GM23338 (cell line): Measurements from ENCODE around the gene QRFP. TPM values are rescaled to one million over a fixed set of nuclear protein-coding genes. Genes with fewer than 3 reads are reported as not detected.

Experiments used
- ATAC-seq: fragments of 200-7000 bp; cut with Tn5 transposase; 3 replicates; pipeline ENCODE4 v1.9.1; 2020
- DNase-seq: peaks from one replicate; pipeline ENCODE4 v3.0.0-alpha.2; 2015; ENCODE audit warnings: low spot score
- H2AFZ ChIP-seq: fragments of 200-600 bp; sonication (generic); 2 replicates; pipeline ENCODE4 v1.8.0; 2016; ENCODE audit warnings: antibody characterized with exemption, mild to moderate bottlenecking, moderate library complexity
- H3F3A ChIP-seq: fragments of 200-600 bp; sonication (generic); replicated peaks from 2 replicates; pipeline ENCODE4 v1.8.0; 2017; ENCODE audit warnings: antibody characterized with exemption, mixed run types, low read depth
- H3K27ac ChIP-seq: fragments of 200-600 bp; sonication (generic); 2 replicates; pipeline ENCODE4 v1.6.1; 2016; ENCODE audit warnings: low read depth
- H3K27me3 ChIP-seq: fragments of 200-600 bp; sonication (generic); 2 replicates; pipeline ENCODE4 v1.8.0; 2016; ENCODE audit warnings: mild to moderate bottlenecking, mixed run types, moderate library complexity; ENCODE audit not compliant: insufficient read depth
- H3K36me3 ChIP-seq: fragments of 200-600 bp; sonication (generic); 2 replicates; pipeline ENCODE4 v1.8.0; 2016; ENCODE audit warnings: mild to moderate bottlenecking; ENCODE audit not compliant: insufficient read depth
- H3K4me1 ChIP-seq: fragments of 200-600 bp; sonication (generic); 2 replicates; pipeline ENCODE4 v1.8.0; 2016; ENCODE audit warnings: mild to moderate bottlenecking, moderate library complexity; ENCODE audit not compliant: insufficient read depth
- H3K4me2 ChIP-seq: fragments of 200-600 bp; sonication (generic); 2 replicates; pipeline ENCODE4 v1.7.1; 2017; ENCODE audit warnings: mixed run types
- H3K4me3 ChIP-seq: fragments of 200-600 bp; sonication (generic); 2 replicates; pipeline ENCODE4 v1.6.1; 2016; ENCODE audit warnings: mixed run types
- H3K79me2 ChIP-seq: fragments of 200-600 bp; sonication (generic); replicated peaks from 2 replicates; pipeline ENCODE4 v1.8.0; 2017; ENCODE audit warnings: mild to moderate bottlenecking; ENCODE audit not compliant: insufficient read depth
- H3K9me2 ChIP-seq: fragments of 200-600 bp; sonication (generic); 2 replicates; pipeline ENCODE4 v1.8.0; 2017; ENCODE audit not compliant: insufficient read depth
- H4K20me1 ChIP-seq: fragments of 200-600 bp; sonication (generic); replicated peaks from 2 replicates; pipeline ENCODE4 v1.8.0; 2017; ENCODE audit warnings: mild to moderate bottlenecking; ENCODE audit not compliant: insufficient read depth
- H3K27ac Mint-ChIP-seq: 2 replicates; pipeline ENCODE4 v1.8.0; 2020; ENCODE audit warnings: inconsistent platforms, mild to moderate bottlenecking, moderate library complexity, mixed read lengths
- H3K27me3 Mint-ChIP-seq: 3 replicates; pipeline ENCODE4 v1.8.0; 2022; ENCODE audit warnings: low read depth, mild to moderate bottlenecking, moderate library complexity, mixed read lengths, inconsistent platforms; ENCODE audit not compliant: insufficient read depth, poor library complexity
- H3K36me3 Mint-ChIP-seq: 3 replicates; pipeline ENCODE4 v1.8.0; 2021; ENCODE audit warnings: low read depth, mild to moderate bottlenecking, inconsistent platforms, moderate library complexity, mixed read lengths
- H3K4me1 Mint-ChIP-seq: 3 replicates; pipeline ENCODE4 v1.8.0; 2020; ENCODE audit warnings: mild to moderate bottlenecking, inconsistent platforms, mixed read lengths
- H3K4me3 Mint-ChIP-seq: 3 replicates; pipeline ENCODE4 v1.8.0; 2021; ENCODE audit warnings: moderate library complexity, mild to moderate bottlenecking, inconsistent platforms, mixed read lengths
- H3K9me3 Mint-ChIP-seq: 3 replicates; pipeline ENCODE4 v1.8.0; 2020; ENCODE audit warnings: moderate library complexity, mild to moderate bottlenecking, inconsistent platforms, mixed read lengths
- CREB1 ChIP-seq: fragments of 250-450 bp; sonication (Bioruptor Pico); IDR thresholded peaks from 2 replicates; pipeline ENCODE4 v1.5.0; 2020; ENCODE audit warnings: low read depth, mild to moderate bottlenecking, moderate library complexity
- JUNB ChIP-seq: IDR thresholded peaks from one replicate; pipeline ENCODE4 v1.6.1; 2016; ENCODE audit warnings: antibody characterized with exemption; ENCODE audit not compliant: unreplicated experiment
- STAT1 ChIP-seq: IDR thresholded peaks from one replicate; pipeline ENCODE4 v1.6.1; 2016; ENCODE audit warnings: antibody characterized with exemption; ENCODE audit not compliant: unreplicated experiment
- ZNF114 ChIP-seq: fragments of 250-450 bp; sonication (Bioruptor Pico); IDR thresholded peaks from 2 replicates; pipeline ENCODE4 v1.5.0; 2020; ENCODE audit warnings: mild to moderate bottlenecking, moderate library complexity
- polyA plus RNA-seq: library from polyadenylated mRNA; unstranded; fragments of >200 nt; fragmentation: Nextera tagmentation; extraction: Ambion mirVana; gene quantifications from 2 replicates; pipeline ENCODE4 v1.2.1, GENCODE V29; 2016
- total RNA-seq: library from RNA; depleted of rRNA; stranded (reverse); fragments of >200 nt; shearing (Covaris generic); gene quantifications from 2 replicates; pipeline ENCODE4 v1.2.3, GENCODE V29; 2014
- TF ChIP-seq, protein P1 (sequence below), 2 experiments: fragments of 200-600 bp in 1 of 2; sonication (generic) in 1 of 2; conservative IDR thresholded peaks; 2 replicates each; pipeline versions ENCODE4 v1.5.1 to v1.6.1; 2016 to 2017; ENCODE audit warnings: antibody characterized with exemption in 2 of 2, low read depth in 2 of 2, mild to moderate bottlenecking in 2 of 2, moderate library complexity in 1 of 2
- TF ChIP-seq, protein P2 (sequence below): IDR thresholded peaks from 2 replicates; pipeline ENCODE4 v1.6.1; 2016; ENCODE audit warnings: antibody characterized with exemption
- TF ChIP-seq, protein P3 (sequence below): fragments of 250-450 bp; sonication (Bioruptor Pico); IDR thresholded peaks from 2 replicates; pipeline ENCODE4 v1.5.0; 2020; ENCODE audit warnings: mild to moderate bottlenecking, moderate library complexity

Gene QRFP
- total and polyA plus RNA-seq, 2 experiments from 2014 or later, result not detected

DNA sequence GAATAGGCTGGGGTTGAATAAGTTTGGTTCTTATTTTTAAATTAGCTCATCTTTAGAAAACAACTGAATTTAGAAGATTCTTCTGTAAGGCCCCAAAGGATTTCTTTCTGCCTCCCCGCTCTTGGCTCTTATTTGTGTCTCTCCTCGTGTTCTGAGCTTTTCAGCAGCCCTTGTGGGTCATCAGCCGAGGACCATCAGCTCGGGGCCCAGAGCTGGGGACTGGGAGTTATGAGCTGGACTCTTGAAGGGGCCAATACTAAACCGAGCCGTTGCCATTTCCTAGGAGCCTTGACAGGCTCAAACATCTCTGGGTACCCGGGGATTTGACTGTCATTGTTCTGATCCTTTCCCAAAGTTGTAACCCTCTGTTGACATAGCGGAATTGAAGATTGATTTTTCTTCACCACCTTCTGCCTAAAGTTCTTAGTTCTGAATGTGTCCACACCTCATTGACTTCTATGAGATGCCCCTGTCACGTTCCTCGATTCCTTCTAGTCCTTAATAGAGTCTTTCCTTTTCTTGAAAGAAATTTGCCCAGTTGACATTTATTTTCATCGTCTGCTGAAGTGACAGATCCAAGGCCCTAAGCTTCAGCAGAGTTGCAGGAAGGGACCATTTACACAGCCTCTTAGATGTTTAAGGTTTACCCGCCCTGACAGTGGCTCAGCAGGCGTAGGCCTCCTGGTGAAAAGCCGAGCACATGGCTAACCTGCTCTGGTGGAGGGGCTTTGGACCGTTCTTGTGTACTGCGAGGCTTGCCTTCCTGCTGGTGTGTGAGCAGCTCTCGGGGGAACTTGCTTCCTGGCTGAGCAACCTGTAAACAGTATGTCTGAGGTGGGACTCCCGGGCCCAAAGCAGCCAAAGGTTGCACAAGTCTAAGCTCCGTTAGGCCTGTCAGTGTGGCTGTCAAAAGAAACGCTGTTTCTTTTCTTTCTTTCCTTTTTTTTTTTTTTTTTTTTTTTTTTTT lies 37.6 kb downstream of the QRFP start (continued):
- TF ChIP-seq, protein P1, sequence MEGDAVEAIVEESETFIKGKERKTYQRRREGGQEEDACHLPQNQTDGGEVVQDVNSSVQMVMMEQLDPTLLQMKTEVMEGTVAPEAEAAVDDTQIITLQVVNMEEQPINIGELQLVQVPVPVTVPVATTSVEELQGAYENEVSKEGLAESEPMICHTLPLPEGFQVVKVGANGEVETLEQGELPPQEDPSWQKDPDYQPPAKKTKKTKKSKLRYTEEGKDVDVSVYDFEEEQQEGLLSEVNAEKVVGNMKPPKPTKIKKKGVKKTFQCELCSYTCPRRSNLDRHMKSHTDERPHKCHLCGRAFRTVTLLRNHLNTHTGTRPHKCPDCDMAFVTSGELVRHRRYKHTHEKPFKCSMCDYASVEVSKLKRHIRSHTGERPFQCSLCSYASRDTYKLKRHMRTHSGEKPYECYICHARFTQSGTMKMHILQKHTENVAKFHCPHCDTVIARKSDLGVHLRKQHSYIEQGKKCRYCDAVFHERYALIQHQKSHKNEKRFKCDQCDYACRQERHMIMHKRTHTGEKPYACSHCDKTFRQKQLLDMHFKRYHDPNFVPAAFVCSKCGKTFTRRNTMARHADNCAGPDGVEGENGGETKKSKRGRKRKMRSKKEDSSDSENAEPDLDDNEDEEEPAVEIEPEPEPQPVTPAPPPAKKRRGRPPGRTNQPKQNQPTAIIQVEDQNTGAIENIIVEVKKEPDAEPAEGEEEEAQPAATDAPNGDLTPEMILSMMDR (conservative IDR thresholded peaks at IDR 0.05; ENCODE audit: low read depth in 2 of 2), result no peak
- TF ChIP-seq, protein P2, sequence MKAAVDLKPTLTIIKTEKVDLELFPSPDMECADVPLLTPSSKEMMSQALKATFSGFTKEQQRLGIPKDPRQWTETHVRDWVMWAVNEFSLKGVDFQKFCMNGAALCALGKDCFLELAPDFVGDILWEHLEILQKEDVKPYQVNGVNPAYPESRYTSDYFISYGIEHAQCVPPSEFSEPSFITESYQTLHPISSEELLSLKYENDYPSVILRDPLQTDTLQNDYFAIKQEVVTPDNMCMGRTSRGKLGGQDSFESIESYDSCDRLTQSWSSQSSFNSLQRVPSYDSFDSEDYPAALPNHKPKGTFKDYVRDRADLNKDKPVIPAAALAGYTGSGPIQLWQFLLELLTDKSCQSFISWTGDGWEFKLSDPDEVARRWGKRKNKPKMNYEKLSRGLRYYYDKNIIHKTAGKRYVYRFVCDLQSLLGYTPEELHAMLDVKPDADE, result no peak

DNA sequence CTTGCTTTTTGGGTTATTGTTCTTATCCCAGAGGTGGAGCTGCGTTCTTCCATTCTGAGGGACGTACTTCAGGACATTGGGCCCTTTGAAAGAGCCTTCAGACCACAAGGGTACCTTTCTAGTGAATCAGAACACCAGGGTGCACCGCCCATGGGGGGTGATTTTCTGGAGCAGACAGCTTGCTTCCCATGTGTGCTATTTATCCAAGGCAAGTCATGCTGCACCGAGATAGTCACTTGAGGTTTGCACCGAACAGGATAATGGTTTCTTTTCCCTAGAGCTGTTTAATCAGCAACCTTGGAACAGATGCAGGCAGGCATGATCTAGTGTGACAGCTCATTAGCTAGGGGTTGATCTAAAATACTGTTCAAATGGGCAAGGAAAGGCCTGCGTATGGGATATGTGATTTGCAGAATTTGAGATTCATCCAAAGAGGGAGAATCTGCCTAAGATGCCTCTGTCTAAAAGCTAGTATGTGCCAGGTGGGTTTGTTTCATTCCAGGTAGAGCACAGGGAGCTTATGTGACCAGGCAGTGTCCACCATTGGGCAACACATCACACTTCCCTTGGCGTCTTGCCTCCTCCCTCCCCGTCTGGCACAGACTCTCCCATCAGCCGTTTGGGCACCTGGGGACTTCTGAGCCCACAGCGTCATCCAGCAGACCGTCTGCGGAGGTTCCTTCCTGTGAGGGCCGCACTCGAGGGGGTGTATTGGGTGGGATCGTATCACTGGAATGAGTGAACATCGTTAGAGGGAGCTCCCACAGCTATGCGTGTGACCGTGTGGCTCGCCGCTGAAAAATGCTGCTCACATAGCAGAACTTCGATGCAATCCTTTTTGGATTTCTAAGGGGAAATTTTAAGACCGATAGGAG lies 38.5 kb downstream of the QRFP start:
- Mint-ChIP-seq H3K9me3 (no peaks in the 10 kb centered on the region), H3K4me1 (peaks cover 18% of the 10 kb centered on the region), H3K27me3 (peaks cover 1% of the 10 kb centered on the region), H3K36me3 (peaks cover 39% of the 10 kb centered on the region), H3K4me3 (no peak overlapping the region), H3K27ac (peak overlapping the region; percentile 79)
- no peak overlapping the region for H3K4me3 ChIP-seq
- H3K4me2 ChIP-seq, result no peak overlapping the region
- ATAC-seq (no peak), DNase-seq (no peak)
- H3K4me1 ChIP-seq, result no peaks in the 10 kb centered on the region
- no peak overlapping the region for H2AFZ ChIP-seq
- no peaks in the 10 kb centered on the region for H3K9me2 ChIP-seq
- peaks cover 14% of the 10 kb centered on the region for H3F3A ChIP-seq
- no peaks in the 10 kb centered on the region for H3K27me3 ChIP-seq
- TF ChIP-seq CREB1 (CRISPR knock-in tag) (no peak), ZNF114 (CRISPR knock-in tag) (no peak), STAT1 (no peak), JUNB (no peak)
- TF ChIP-seq, protein P3, sequence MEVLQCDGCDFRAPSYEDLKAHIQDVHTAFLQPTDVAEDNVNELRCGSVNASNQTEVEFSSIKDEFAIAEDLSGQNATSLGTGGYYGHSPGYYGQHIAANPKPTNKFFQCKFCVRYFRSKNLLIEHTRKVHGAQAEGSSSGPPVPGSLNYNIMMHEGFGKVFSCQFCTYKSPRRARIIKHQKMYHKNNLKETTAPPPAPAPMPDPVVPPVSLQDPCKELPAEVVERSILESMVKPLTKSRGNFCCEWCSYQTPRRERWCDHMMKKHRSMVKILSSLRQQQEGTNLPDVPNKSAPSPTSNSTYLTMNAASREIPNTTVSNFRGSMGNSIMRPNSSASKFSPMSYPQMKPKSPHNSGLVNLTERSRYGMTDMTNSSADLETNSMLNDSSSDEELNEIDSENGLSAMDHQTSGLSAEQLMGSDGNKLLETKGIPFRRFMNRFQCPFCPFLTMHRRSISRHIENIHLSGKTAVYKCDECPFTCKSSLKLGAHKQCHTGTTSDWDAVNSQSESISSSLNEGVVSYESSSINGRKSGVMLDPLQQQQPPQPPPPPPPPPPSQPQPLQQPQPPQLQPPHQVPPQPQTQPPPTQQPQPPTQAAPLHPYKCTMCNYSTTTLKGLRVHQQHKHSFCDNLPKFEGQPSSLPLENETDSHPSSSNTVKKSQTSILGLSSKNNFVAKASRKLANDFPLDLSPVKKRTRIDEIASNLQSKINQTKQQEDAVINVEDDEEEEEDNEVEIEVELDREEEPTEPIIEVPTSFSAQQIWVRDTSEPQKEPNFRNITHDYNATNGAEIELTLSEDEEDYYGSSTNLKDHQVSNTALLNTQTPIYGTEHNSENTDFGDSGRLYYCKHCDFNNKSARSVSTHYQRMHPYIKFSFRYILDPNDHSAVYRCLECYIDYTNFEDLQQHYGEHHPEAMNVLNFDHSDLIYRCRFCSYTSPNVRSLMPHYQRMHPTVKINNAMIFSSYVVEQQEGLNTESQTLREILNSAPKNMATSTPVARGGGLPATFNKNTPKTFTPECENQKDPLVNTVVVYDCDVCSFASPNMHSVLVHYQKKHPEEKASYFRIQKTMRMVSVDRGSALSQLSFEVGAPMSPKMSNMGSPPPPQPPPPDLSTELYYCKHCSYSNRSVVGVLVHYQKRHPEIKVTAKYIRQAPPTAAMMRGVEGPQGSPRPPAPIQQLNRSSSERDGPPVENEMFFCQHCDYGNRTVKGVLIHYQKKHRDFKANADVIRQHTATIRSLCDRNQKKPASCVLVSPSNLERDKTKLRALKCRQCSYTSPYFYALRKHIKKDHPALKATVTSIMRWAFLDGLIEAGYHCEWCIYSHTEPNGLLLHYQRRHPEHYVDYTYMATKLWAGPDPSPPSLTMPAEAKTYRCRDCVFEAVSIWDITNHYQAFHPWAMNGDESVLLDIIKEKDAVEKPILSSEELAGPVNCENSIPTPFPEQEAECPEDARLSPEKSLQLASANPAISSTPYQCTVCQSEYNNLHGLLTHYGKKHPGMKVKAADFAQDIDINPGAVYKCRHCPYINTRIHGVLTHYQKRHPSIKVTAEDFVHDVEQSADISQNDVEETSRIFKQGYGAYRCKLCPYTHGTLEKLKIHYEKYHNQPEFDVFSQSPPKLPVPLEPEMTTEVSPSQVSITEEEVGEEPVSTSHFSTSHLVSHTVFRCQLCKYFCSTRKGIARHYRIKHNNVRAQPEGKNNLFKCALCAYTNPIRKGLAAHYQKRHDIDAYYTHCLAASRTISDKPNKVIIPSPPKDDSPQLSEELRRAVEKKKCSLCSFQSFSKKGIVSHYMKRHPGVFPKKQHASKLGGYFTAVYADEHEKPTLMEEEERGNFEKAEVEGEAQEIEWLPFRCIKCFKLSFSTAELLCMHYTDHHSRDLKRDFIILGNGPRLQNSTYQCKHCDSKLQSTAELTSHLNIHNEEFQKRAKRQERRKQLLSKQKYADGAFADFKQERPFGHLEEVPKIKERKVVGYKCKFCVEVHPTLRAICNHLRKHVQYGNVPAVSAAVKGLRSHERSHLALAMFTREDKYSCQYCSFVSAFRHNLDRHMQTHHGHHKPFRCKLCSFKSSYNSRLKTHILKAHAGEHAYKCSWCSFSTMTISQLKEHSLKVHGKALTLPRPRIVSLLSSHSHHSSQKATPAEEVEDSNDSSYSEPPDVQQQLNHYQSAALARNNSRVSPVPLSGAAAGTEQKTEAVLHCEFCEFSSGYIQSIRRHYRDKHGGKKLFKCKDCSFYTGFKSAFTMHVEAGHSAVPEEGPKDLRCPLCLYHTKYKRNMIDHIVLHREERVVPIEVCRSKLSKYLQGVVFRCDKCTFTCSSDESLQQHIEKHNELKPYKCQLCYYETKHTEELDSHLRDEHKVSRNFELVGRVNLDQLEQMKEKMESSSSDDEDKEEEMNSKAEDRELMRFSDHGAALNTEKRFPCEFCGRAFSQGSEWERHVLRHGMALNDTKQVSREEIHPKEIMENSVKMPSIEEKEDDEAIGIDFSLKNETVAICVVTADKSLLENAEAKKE (CRISPR knock-in tag), result no peak
- peaks cover 28% of the 10 kb centered on the region for H4K20me1 ChIP-seq
- H3K27ac ChIP-seq, result peak overlapping the region; percentile 73
- peaks cover 65% of the 10 kb centered on the region for H3K79me2 ChIP-seq
- peaks cover 21% of the 10 kb centered on the region for H3K36me3 ChIP-seq
